GM12878 (cell line): ENCODE measurements around the gene FUT8. TPM values are rescaled to one million over a fixed set of nuclear protein-coding genes. Genes with fewer than 3 reads are reported as not detected.
A peak's percentile ranks its signal among the peaks of the same experiment; 100 is the strongest.

Experiments
- ATAC-seq: fragments of 200-7000 bp; cut with Tn5 transposase; 3 replicates; pipeline ENCODE4 v1.9.1; 2020; ENCODE audit warnings: mild to moderate bottlenecking, moderate library complexity
- BruUV-seq: library from RNA; stranded (reverse); fragments of 400-500 nt; replicated peaks from 2 replicates; lab custom pipeline; 2021; lab: Mats Ljungman, UMichigan
- CTCF ChIA-PET: fragments of 300-600 bp; sonication (Branson Sonifier 250); formaldehyde crosslinking; extraction: SDS; loops from one replicate; lab custom pipeline; 2021; ENCODE audit warnings: inconsistent platforms; lab: Yijun Ruan, JAX
- POLR2A ChIA-PET: fragments of 350-600 bp; formaldehyde crosslinking; extraction: SDS; loops from one replicate; lab custom pipeline; 2021; ENCODE audit warnings: inconsistent platforms; lab: Charles Lee
- RAD21 ChIA-PET: fragments of 300-600 bp; sonication (Branson Sonifier 250); formaldehyde crosslinking; loops from one replicate; lab custom pipeline; 2023; ENCODE audit warnings: antibody characterized with exemption; ENCODE audit not compliant: unreplicated experiment; lab: Charles Lee
- SMC1A ChIA-PET: fragments of 300-600 bp; sonication (Branson Sonifier 250); formaldehyde crosslinking; loops from one replicate; lab custom pipeline; 2023; ENCODE audit not compliant: unreplicated experiment, uncharacterized antibody; lab: Charles Lee
- DNase-seq: peaks from one replicate; pipeline ENCODE4 v3.0.0-alpha.2; 2011; ENCODE audit warnings: low read depth, low spot score
- FAIRE-seq: peaks from 3 replicates; lab custom pipeline; 2011; peaks lifted over from hg19 to GRCh38; lab: Jason Lieb, UNC
- H2AFZ ChIP-seq: 2 replicates; pipeline ENCODE4 v1.6.0; 2011; ENCODE audit warnings: low read depth, low read length, control low read depth; ENCODE audit not compliant: control insufficient read depth
- H3K27ac ChIP-seq: 2 replicates; pipeline ENCODE4 v1.5.1; 2011; ENCODE audit warnings: control low read depth; ENCODE audit not compliant: control insufficient read depth, insufficient read depth
- H3K27me3 ChIP-seq, 2 experiments: replicated peaks in 1 of 2; 2 replicates each; pipeline versions ENCODE4 v1.6.0 to v1.6.1; 2011; ENCODE audit warnings: low read length in 1 of 2; ENCODE audit not compliant: control insufficient read depth in 2 of 2, insufficient read depth in 2 of 2
- H3K36me3 ChIP-seq, 2 experiments: 2 replicates each; pipeline ENCODE4 v1.5.1; 2011; ENCODE audit warnings: low read length in 1 of 2; ENCODE audit not compliant: control insufficient read depth in 2 of 2, insufficient read depth in 2 of 2
- H3K4me1 ChIP-seq: 2 replicates; pipeline ENCODE4 v1.6.1; 2011; ENCODE audit warnings: mild to moderate bottlenecking, low read length, moderate library complexity, mixed read lengths; ENCODE audit not compliant: control insufficient read depth, insufficient read depth
- H3K4me2 ChIP-seq: 2 replicates; pipeline ENCODE4 v1.6.0; 2011; ENCODE audit warnings: control low read depth; ENCODE audit not compliant: control insufficient read depth, insufficient read depth
- H3K4me3 ChIP-seq: fragments of 200-600 bp; sonication (generic); 2 replicates; pipeline ENCODE4 v1.5.1; 2016
- H3K79me2 ChIP-seq: 2 replicates; pipeline ENCODE4 v1.6.0; 2011; ENCODE audit warnings: low read length; ENCODE audit not compliant: control insufficient read depth, insufficient read depth
- H3K9ac ChIP-seq: 2 replicates; pipeline ENCODE4 v1.8.0; 2011; ENCODE audit warnings: low read length, control low read depth, mixed read lengths; ENCODE audit not compliant: control insufficient read depth, insufficient read depth
- H3K9me3 ChIP-seq: replicated peaks from 3 replicates; pipeline ENCODE4 v1.5.1; 2011; ENCODE audit warnings: mild to moderate bottlenecking, low read length; ENCODE audit not compliant: control insufficient read depth, insufficient read depth
- H4K20me1 ChIP-seq: 2 replicates; pipeline ENCODE4 v1.6.0; 2011; ENCODE audit not compliant: control insufficient read depth, insufficient read depth
- PAX5 ChIP-seq: IDR thresholded peaks from 2 replicates; pipeline ENCODE4 v1.6.1; 2011; ENCODE audit warnings: low read depth, low read length, borderline replicate concordance
- STAT3 ChIP-seq: IDR thresholded peaks from 2 replicates; pipeline ENCODE4 v1.6.1; 2011; ENCODE audit warnings: low read depth, low read length, improper control_type of control experiment
- WGBS: methylation state at CpG from one replicate; pipeline ENCODE4 v1.1.6; 2016; ENCODE audit warnings: low lambda C conversion rate; ENCODE audit not compliant: insufficient replicate concordance, insufficient coverage; ENCODE audit errors: missing lambda C conversion rate; 5-methylcytosine and 5-hydroxymethylcytosine counted together
- in situ Hi-C: fragments of 300-500 bp; cut with MboI; formaldehyde crosslinking; loops from 9 replicates; pipeline ENCODE4 v1.14.3; 2018; ENCODE audit warnings: mixed read lengths
- intact Hi-C: fragments of 100-400 bp; cut with micrococcal nuclease; formaldehyde crosslinking; loops from one replicate; pipeline ENCODE4 v1.14.2; 2022; ENCODE audit not compliant: unreplicated experiment
- polyA plus RNA-seq, 11 experiments: library from polyadenylated mRNA; depleted of rRNA in 4 of 11; unstranded in 6 of 11; stranded (reverse) in 5 of 11; fragments of >200 nt; fragmentation: Nextera tagmentation in 4 of 11; fragmentation: Illumina TruSeq in 1 of 11; extraction: Ambion mirVana in 4 of 11; extraction: Trizol in 1 of 11; gene quantifications; 1 replicate in 1 of 11; 2 replicates in 10 of 11; pipeline versions ENCODE4 v1.2.1 to v1.2.3, GENCODE V29; 2011 to 2016; ENCODE audit warnings: inconsistent platforms in 2 of 11, missing spikeins in 2 of 11, low read depth in 1 of 11
- total RNA-seq, 4 experiments: library from RNA; depleted of rRNA in 3 of 4; stranded (reverse); fragments of >200 nt in 3 of 4; fragmentation: Illumina TruSeq in 1 of 4; extraction: Trizol in 1 of 4; gene quantifications; 2 replicates each; pipeline versions ENCODE4 v1.2.1 to v1.2.3, GENCODE V29; 2013 to 2021
- TF ChIP-seq, protein P1 (sequence below): IDR thresholded peaks from 2 replicates; pipeline ENCODE4 v1.6.1; 2011; ENCODE audit warnings: borderline replicate concordance, low read depth, mild to moderate bottlenecking, moderate library complexity, low read length; ENCODE audit not compliant: insufficient read depth, poor library complexity, severe bottlenecking

The FUT8 gene
- total and polyA plus RNA-seq, 10 of the 15 experiments (the other 5 are each of a cell fraction or from before 2014, with no cell fraction given): 21.3 to 106 (median 66.3) TPM

DNA sequence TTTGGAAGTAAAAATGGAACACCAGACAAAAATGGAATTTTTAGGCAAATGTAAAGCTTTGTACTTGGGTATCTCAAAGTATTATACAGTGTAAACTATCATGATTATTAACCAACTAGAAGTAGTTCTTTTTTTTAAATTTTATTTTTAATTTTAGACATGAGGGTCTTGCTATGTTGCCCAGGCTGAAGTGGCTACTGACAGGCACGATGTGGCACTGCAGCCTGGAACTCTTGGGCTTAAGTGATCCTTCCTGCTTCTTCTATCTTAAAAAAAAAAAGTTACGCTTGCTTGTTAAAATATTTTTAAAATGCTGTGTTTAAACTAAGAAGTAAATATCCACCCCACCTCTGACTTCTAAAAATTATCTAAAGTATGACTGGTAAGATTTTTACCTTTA, 1.9 kb upstream of the FUT8 start:
- Histone ChIP-seq H3K4me1 (no peaks in the 10 kb centered on the region), H3K36me3 (no peaks in the 10 kb centered on the region), H3K27me3 (no peaks in the 10 kb centered on the region), H3K4me3 (peak overlapping the region; percentile 91; the same call in 1 of the 2 replicates), H3K4me2 (no peak overlapping the region), H4K20me1 (no peaks in the 10 kb centered on the region), H3K9ac (no peak overlapping the region; the same call in 1 of the 2 replicates), H2AFZ (no peak overlapping the region), H3K79me2 (peaks cover 46% of the 10 kb centered on the region), H3K9me3 (no peaks in the 10 kb centered on the region; the same call in 1 of the 3 replicates), H3K27ac (no peak overlapping the region)
- ChIA-PET SMC1A (interaction anchor here (0.7 to 11.4 kb wide), 21 partner anchors 17 to 550 kb away, joined by 3 to 288 read pairs (median 6); partner anchors contain the start of gene FNTB), CTCF (interaction anchor here (0.6 to 10.0 kb wide), 20 partner anchors 12 to 550 kb away, joined by 3 to 323 read pairs (median 5); no protein-coding TSS in a partner anchor), RAD21 (interaction anchor here (0.6 to 7.6 kb wide), 31 partner anchors 11 to 924 kb away, joined by 3 to 209 read pairs (median 6); no protein-coding TSS in a partner anchor), POLR2A (interaction anchor here (0.6 to 2.1 kb wide), 10 partner anchors 11 to 574 kb away, joined by 3 to 8 read pairs (median 6); no protein-coding TSS in a partner anchor)
- WGBS: 97% methylated on average over 2 of the region's 2 CpGs
- DNase-seq (no peak), FAIRE-seq (no peak), ATAC-seq (no peak)
- intact Hi-C loops: loop anchor here (5.0 to 10.0 kb wide), 4 partner anchors 108 to 662 kb away; no protein-coding TSS in a partner anchor
- no TSS peak for BruUV-seq
- no peak for TF ChIP-seq STAT3
- no peak for TF ChIP-seq PAX5
- TF ChIP-seq, protein P1, sequence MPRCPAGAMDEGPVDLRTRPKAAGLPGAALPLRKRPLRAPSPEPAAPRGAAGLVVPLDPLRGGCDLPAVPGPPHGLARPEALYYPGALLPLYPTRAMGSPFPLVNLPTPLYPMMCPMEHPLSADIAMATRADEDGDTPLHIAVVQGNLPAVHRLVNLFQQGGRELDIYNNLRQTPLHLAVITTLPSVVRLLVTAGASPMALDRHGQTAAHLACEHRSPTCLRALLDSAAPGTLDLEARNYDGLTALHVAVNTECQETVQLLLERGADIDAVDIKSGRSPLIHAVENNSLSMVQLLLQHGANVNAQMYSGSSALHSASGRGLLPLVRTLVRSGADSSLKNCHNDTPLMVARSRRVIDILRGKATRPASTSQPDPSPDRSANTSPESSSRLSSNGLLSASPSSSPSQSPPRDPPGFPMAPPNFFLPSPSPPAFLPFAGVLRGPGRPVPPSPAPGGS: no peak
- in situ Hi-C loops: loop anchor here (5.0 to 10.0 kb wide), 2 partner anchors 547 to 664 kb away; no protein-coding TSS in a partner anchor
